Raji (cell line): ENCODE results near the gene SERPINB7.

ENCODE experiments used
- POLR2A ChIP-seq: IDR thresholded peaks from 2 replicates; pipeline ENCODE4 v1.6.1; 2011; ENCODE audit warnings: low read depth, low read length, control low read depth; ENCODE audit not compliant: insufficient read depth

SERPINB7 gene, protein sequence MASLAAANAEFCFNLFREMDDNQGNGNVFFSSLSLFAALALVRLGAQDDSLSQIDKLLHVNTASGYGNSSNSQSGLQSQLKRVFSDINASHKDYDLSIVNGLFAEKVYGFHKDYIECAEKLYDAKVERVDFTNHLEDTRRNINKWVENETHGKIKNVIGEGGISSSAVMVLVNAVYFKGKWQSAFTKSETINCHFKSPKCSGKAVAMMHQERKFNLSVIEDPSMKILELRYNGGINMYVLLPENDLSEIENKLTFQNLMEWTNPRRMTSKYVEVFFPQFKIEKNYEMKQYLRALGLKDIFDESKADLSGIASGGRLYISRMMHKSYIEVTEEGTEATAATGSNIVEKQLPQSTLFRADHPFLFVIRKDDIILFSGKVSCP

DNA sequence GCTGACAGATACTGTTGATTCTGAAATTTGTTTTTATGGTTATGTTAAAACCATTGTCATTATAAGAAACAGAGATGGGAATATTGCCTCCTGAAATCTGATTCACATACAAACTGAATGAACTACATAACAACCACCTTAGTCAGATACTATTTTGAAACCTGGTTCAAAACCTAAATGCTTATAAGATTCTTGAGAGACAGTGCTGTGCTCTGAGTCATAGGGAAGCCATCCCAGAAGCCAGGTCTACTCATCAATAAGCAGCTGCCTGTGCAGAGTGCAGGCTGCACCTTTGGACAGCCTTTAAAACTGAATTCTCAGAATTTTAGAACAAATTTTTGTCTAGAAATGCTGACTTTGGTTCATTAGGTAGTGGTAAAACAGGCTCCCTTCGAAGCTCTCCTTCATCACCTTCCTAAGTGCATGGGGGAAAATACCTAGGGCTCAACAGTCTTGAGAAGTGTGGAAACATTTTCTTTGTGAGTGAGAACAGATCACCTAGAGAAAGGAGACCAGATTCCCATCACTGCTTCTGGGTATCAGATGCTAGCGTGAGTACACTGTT lies at the start of gene SERPINB7:
SERPINB7 (plus strand) TSS at position 253 of the 565 bp plus-strand sequence. CDS start 6,955 bp downstream, outside the sequence.
- no peak for TF ChIP-seq POLR2A

DNA sequence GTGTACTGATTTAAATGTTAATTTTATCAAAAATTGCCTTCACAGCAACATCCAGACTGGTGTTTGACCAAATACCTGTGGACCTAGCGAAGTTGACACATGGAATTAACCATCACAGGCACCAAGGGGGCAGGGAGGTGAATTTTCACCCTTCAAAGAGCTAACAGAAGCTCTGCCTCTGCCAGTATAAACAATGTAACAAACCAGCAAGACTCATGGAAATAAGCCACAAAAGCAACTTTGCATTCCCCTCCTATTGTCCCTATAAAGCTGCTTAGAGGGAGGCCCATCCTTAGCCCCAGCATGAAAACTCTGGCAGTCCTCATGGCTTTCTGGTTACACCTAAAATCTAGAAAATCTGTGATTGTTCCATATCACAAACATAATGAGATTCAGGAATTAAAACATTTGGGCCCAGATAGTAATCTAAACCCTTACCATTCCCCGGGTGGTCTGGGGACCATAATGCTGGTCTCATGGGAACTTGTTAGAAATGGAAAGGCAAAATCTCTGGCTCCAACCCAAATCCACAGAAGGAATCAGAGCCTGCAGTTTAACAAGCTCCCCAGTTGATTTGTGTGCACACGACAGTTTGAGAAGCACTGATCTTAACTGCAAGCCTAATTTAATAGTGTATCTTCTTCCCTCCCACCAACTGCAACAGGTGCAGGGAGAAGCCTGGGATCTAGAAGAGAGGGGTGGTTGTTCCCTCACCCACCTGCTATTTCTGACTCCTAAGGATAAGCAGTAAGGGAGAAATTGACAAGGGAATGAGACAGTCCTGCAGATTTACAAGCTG lies 49.3 kb upstream of the SERPINB7 start:
- no peak for TF ChIP-seq POLR2A

DNA sequence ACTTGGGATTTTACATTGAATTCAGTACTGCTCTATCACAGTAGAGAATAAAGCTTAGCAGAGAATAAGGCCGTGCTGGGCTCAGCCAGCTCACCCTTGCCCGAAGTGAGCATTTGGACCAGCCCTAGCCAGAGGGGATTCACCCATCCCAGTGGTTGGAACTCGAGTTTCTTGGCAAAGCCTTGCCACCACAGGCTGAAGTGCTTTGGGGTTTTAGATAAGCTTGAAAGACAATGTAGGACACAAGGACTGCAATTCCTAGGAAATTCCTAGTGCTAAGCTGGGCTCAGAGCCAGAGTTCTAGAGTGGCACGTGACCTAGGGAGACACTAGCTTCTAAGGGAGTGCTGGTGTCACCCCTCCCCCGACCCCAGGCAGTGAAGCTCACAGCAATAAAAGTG lies 44.4 kb upstream of the SERPINB7 start:
- no peak for TF ChIP-seq POLR2A

DNA sequence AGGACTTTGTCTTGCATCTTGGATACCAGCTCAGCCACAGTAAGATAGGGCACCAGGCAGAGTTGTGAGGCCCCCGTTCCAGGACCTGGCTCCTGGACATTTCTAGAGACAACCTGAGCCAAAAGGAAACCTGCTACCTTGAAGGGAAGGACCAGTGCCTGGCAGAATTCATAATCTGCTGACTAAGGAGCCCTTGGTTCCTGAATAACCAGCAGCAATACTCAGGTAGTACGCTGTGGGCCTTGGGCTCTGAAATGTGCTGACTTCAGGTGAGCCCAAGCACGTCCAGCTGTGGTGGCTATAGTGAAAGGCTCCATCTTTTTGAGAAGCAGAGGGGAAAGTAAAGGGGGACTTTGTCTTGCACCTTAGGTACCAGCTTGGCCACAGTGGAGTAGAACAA lies 44.0 kb upstream of the SERPINB7 start:
- no peak for TF ChIP-seq POLR2A

DNA sequence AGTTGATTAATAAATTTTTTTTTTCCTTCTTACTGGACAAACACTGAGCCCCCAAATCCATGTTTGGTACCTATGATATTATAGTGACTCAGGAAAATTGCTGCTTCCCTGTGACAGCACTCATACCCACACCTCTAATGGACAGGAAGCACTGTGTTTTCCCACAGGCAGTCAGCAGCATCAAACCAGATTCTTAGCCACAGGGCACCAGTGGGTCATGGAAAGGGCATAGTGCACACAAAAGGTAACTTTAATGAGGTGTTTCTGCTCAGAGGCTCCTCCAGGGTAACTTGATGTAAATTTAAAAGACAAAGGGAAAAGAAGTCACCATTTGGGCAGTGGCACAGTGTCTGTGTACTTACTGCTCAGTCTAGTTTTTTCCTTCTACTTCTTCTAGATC lies 38.3 kb upstream of the SERPINB7 start:
- TF ChIP-seq POLR2A, result no peak

DNA sequence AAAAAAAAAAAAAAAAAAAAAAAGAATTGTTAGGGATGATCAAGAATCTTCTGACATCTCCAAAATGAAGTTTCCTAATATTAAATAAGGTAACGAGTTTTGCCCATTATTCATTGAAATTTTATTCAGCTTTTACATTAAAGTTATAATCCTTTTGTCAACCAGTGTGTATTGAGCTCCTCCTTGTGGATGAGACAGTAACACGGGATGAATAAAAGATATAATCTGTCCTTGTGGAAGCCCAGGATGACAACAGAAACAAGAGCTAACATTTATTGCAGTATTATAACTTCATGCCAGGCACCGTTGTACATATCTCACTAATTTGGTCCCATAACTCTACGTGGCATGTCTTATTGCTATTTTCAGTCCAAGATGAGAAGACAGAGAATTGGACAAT lies 33.4 kb upstream of the SERPINB7 start:
- TF ChIP-seq POLR2A, result no peak

DNA sequence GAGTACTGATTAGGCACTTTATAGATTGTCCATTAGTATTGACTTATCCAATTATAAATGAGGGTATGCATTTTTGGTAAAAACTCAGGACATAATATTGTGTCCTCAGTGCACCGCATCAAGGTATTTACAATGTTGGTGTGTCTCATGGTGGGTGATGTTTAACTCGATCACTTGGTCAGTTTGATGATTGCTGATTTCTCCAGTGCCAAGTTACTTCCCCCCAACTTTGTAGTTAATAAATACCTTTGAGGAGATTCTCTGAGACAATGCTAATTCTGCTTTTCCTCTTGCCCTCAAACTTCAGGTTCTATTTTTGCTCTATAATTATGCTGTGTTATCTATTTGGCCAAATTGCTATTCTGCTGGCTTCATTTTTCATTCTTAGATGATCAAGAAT lies 28.2 kb upstream of the SERPINB7 start:
- no peak for TF ChIP-seq POLR2A

DNA sequence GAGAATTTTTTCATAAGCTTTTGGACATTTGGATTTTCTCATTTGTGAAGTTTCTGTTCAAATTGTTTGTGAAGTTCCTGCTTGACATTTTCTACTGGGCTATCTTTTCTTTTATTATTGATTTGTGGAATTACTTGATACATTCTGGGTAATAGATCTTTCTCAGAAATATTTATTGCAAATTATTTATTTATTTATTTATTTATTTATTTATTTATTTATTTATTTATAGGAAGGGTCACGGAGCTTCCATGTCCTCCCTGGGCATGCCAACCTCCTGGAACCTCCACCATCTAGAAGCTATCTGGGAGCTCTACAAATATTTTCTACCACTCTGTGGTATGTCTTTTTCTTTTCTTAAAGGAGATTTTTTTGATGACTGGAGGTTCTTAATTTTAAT lies 25.7 kb upstream of the SERPINB7 start:
- no peak for TF ChIP-seq POLR2A

DNA sequence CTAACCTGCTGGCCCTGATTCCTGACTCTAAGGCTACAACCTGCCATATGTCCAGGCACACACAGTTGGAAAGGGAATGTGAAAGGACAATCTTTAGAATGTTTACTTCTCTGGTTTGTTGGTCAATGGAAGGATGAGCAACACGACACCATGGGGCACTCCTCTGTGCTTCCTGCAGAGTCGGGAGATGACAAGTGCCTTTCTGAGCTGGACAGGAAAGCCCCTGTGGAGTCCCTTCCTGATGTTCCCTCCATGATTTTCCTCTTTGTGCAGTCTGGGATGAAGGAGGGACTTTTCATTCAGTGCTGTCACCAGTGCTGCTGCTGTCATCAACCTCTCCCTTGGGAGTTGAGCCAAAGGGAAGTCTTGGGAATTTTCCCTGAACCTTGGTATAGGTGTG lies 22.6 kb upstream of the SERPINB7 start:
- no peak for TF ChIP-seq POLR2A

DNA sequence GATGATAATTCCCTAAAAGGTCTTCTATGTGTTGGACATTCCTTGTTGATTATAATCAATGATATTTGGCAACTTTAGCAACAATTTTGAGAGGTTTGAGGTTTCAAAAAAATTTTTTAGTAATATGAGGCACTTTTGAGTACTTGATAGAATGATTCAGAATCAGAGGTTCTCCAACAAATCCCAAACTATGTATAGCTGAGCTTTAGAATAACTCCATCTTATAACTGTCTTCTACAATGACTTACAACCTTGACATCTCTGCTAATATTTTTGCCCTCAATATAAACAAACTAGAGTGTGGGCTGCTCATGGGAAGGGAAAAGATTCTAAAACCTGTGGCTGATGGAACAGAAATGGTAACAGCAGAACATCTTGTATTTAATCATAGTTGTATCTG lies 21.5 kb upstream of the SERPINB7 start:
- TF ChIP-seq POLR2A, result no peak

DNA sequence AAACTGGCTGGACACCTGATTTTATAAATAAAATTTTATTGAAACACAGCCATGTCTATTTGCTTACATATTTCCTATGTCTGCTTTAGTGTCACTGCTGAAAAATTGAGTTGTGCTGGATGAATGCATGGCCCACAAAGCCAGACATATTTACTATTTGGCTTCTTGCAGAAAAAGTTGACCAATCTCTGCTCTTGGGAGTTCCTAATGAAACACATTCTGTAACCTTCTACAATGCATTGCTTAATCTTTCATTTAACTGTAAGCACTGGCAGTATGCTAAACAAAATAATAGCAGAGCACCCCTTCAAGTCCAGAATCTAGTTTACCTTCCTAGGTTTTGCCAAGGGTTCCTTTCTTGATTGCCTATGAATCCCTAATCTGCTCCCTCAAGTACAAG lies 17.7 kb upstream of the SERPINB7 start:
- no peak for TF ChIP-seq POLR2A

DNA sequence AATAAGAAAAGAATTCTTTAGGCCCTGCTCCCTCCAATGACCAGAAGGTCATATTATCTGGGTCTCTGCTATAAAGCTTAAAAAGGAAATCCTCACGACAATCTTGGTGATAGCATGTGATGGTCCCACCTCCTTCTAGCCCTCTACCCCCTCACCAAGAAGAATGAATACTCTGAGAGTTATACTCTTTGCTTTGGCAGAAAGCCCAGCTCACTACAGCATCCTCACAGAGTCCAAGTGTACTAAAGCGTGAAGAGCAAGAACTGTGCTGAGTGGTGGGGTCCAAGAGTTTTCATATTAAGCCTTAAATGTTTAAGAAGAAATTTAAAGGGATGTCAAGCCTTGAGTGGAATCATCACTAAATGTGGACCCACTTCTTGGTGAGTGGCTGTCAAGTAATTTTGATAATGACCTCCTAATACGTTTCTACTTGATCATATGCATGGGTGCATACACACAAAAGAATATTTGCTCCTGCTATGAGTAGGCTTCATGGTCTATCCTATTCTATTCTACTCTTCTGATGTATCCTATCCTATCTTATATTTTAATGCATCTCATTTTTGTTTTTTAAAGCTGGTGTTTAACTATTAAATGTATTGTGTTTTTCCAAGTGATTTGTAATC lies 16.5 kb upstream of the SERPINB7 start:
- no peak for TF ChIP-seq POLR2A

DNA sequence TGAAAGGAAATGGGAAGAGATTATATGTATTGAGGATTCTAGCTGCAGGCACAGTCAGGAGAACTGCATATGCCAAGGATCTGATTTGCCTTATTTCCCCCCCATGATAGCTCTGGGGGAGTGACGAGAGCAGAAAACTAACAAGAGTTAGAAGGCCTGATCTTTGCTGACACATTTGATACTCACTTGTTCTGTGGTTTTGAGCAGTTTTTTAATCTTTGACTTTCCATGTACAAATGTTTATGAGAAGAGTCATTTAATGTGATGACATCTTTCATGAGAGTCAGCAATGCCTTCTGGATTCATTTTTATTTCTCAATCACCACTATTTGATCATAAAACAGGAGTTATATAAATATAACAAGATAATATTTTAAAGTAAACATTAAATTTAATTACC lies 12.7 kb upstream of the SERPINB7 start:
- TF ChIP-seq POLR2A, result no peak

DNA sequence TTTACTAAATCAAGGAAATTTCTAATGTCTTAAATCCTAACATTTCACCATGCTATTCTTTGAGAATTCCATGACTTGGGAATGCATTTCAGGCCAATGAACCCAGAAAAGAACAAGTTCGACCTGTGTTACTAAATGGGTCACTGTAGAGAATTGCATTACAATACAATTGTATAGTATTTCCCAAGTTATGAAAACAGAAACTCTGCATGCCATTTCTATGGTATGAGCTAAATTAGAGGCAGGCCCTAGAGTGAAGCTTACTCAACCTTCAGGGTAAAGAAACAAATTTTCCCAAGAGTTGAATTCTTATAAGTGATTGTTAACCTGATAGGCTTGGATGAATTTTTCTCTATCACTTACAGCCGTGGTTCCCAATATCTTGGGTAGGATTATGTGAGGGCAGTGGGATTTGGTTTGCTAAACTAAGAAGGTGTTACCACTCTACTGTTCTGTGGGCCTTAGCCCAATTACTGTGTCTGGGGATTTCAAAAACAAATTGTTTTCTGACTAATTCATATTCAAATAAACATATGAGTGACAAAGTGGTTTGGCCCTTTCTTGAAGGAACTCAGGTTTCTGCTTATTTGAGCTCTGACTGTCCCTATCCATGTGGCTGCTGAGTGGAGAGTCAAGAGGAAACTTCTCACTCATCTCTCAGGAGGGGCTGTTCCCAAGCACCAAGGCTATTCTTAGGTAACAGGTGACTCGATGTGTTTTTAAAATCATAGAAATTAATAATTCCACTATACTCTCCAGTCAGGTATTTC lies 11.2 kb upstream of the SERPINB7 start:
- TF ChIP-seq POLR2A, result no peak

DNA sequence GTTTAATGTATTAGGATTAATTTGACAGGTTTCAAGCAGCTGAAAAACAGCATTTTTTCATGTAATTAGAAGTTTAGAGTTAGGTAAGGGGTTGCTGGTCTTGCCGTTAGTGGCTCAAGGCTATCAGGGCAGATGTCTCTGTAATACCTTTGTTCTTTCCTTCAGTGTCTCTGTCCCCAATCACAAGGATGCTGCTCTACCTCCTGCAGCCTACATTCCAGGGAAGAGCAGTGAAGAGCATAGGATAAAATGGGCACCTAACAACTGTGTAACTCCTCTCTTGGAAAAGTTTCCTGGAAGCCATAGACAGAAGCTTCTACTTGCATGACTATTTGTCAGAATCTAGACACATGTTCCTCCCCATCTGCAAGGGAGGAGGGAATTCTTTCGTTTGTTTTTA lies 9.4 kb upstream of the SERPINB7 start:
- no peak for TF ChIP-seq POLR2A
